GM18861 (cell line): ENCODE results near the gene MYH15.

Experiments
- ATAC-seq: cut with Tn5 transposase; IDR thresholded peaks from one replicate; pipeline ENCODE4 v1.9.1; 2021; ENCODE audit not compliant: unreplicated experiment

The MYH15 gene

GRCh38 chr3:108511055-108511454, 659 bp upstream of the MYH15 start:
- no peak for ATAC-seq

- ATAC-seq = no peak
These were observed 525 bp downstream of the MYH15 start for GRCh38 chr3:108509871-108510270.

GRCh38 chr3:108509263-108509662, 1.1 kb downstream of the MYH15 start:
- ATAC-seq = no peak

- ATAC-seq = no peak
These were observed 2.5 kb downstream of the MYH15 start for GRCh38 chr3:108507902-108508301.

- ATAC-seq = no peak
These were observed 4.6 kb downstream of the MYH15 start for GRCh38 chr3:108505811-108506210.

- ATAC-seq = no peak
These were observed 6.7 kb downstream of the MYH15 start for GRCh38 chr3:108503722-108504121.

- no peak for ATAC-seq
These were observed 8.9 kb downstream of the MYH15 start for GRCh38 chr3:108501535-108501934.

- no peak for ATAC-seq
These were observed 9.7 kb downstream of the MYH15 start for GRCh38 chr3:108500728-108501127.

GRCh38 chr3:108497271-108497670, 13.1 kb downstream of the MYH15 start:
- no peak for ATAC-seq

- no peak for ATAC-seq
These were observed 14.7 kb downstream of the MYH15 start for GRCh38 chr3:108495717-108496116.

GRCh38 chr3:108494906-108495531, 15.4 kb downstream of the MYH15 start:
- ATAC-seq = no peak

- ATAC-seq = no peak
These were observed 16.5 kb downstream of the MYH15 start for GRCh38 chr3:108493862-108494261.

GRCh38 chr3:108491456-108491855, 18.9 kb downstream of the MYH15 start:
- no peak for ATAC-seq

- peak; percentile 72 for ATAC-seq
These were observed 20.6 kb downstream of the MYH15 start for GRCh38 chr3:108489776-108490175.

GRCh38 chr3:108488631-108489030, 21.8 kb downstream of the MYH15 start:
- ATAC-seq = no peak

GRCh38 chr3:108487439-108487838, 23.0 kb downstream of the MYH15 start:
- ATAC-seq = no peak

- no peak for ATAC-seq
These were observed 23.5 kb downstream of the MYH15 start for GRCh38 chr3:108486941-108487340.

GRCh38 chr3:108486338-108486737, 24.1 kb downstream of the MYH15 start:
- no peak for ATAC-seq

GRCh38 chr3:108485146-108485545, 25.2 kb downstream of the MYH15 start:
- no peak for ATAC-seq

- ATAC-seq = no peak
These were observed 31.2 kb downstream of the MYH15 start for GRCh38 chr3:108479224-108479623.

- ATAC-seq = peak; percentile 67
These were observed 32.8 kb downstream of the MYH15 start for GRCh38 chr3:108477511-108478147.

GRCh38 chr3:108475220-108475782, 35.1 kb downstream of the MYH15 start:
- ATAC-seq = no peak

GRCh38 chr3:108474581-108474980, 35.8 kb downstream of the MYH15 start:
- no peak for ATAC-seq
